ENCODE measurements around the gene MRPS7. TPM values are rescaled to one million over a fixed set of nuclear protein-coding genes. Genes with fewer than 3 reads are reported as not detected.

The MRPS7 gene
- total RNA-seq, 1 experiment from 2014 or later, result 125 TPM

- no peaks in the 10 kb centered on the region for H3K27me3 Mint-ChIP-seq (ENCODE audit: insufficient read depth, unreplicated experiment)
- H3K9me3 Mint-ChIP-seq (ENCODE audit: unreplicated experiment), result no peaks in the 10 kb centered on the region
- peaks cover 96% of the 10 kb centered on the region for H3K36me3 Mint-ChIP-seq (ENCODE audit: insufficient read depth, unreplicated experiment)
- POLR2A ChIA-PET, result no interaction called here
- Histone ChIP-seq H3K36me3 (ENCODE audit: control insufficient read depth, insufficient read depth, low read length) (peaks cover 8% of the 10 kb centered on the region), H3K9me3 (no peaks in the 10 kb centered on the region), H3K4me1 (no peaks in the 10 kb centered on the region), H3K4me3 (ENCODE audit: low read depth, low read length) (no peak overlapping the region), H3K27me3 (replicated peaks; ENCODE audit: control insufficient read depth, insufficient read depth, low read length) (no peaks in the 10 kb centered on the region)
- no peak for DNase-seq
- no peak overlapping the region for H3K27ac Mint-ChIP-seq (ENCODE audit: unreplicated experiment)
- no peak overlapping the region for H3K4me3 Mint-ChIP-seq (ENCODE audit: unreplicated experiment)
- BruUV-seq (replicated peaks), result no TSS peak
- intact Hi-C loops (cut with micrococcal nuclease; ENCODE audit: unreplicated experiment), result no loop called here
- no peak for TF ChIP-seq CTCF (IDR thresholded peaks at IDR 0.05; ENCODE audit: insufficient read depth in 1 of 2, low read depth in 1 of 2, low read length in 1 of 2, severe bottlenecking in 1 of 2, unreplicated experiment in 1 of 2)
- CTCF ChIA-PET, result no interaction called here
- no peaks in the 10 kb centered on the region for H3K4me1 Mint-ChIP-seq (ENCODE audit: low read depth, unreplicated experiment)
These were observed 28.9 kb upstream of the MRPS7 start for GRCh38 chr17:75232786-75233185.

GRCh38 chr17:75237100-75238014 is 24.3 kb upstream of the MRPS7 start:
- no peak for DNase-seq
- POLR2A ChIA-PET, result no interaction called here
- no peak for TF ChIP-seq CTCF (IDR thresholded peaks at IDR 0.05; ENCODE audit: insufficient read depth in 1 of 2, low read depth in 1 of 2, low read length in 1 of 2, severe bottlenecking in 1 of 2, unreplicated experiment in 1 of 2)
- CTCF ChIA-PET, result interaction anchor here (0.7 kb wide), 1 partner anchor 168 kb away, joined by 3 read pairs; no protein-coding TSS in a partner anchor
- peaks cover 98% of the 10 kb centered on the region for H3K36me3 Mint-ChIP-seq (ENCODE audit: insufficient read depth, unreplicated experiment)
- intact Hi-C loops (cut with micrococcal nuclease; ENCODE audit: unreplicated experiment), result loop anchor here (1.0 kb wide), 2 partner anchors 28 to 123 kb away; no protein-coding TSS in a partner anchor
- peaks cover 19% of the 10 kb centered on the region for H3K4me1 Mint-ChIP-seq (ENCODE audit: low read depth, unreplicated experiment)
- H3K9me3 Mint-ChIP-seq (ENCODE audit: unreplicated experiment), result no peaks in the 10 kb centered on the region
- Histone ChIP-seq H3K27me3 (replicated peaks; ENCODE audit: control insufficient read depth, insufficient read depth, low read length) (no peaks in the 10 kb centered on the region), H3K4me1 (peaks cover 16% of the 10 kb centered on the region), H3K4me3 (ENCODE audit: low read depth, low read length) (no peak overlapping the region), H3K9me3 (no peaks in the 10 kb centered on the region), H3K36me3 (ENCODE audit: control insufficient read depth, insufficient read depth, low read length) (peaks cover 10% of the 10 kb centered on the region; the same call in 1 of the 2 replicates)
- no TSS peak for BruUV-seq (replicated peaks)
- H3K27me3 Mint-ChIP-seq (ENCODE audit: insufficient read depth, unreplicated experiment), result no peaks in the 10 kb centered on the region
- peak overlapping the region; percentile 65 for H3K27ac Mint-ChIP-seq (ENCODE audit: unreplicated experiment)
- no peak overlapping the region for H3K4me3 Mint-ChIP-seq (ENCODE audit: unreplicated experiment)

DNA sequence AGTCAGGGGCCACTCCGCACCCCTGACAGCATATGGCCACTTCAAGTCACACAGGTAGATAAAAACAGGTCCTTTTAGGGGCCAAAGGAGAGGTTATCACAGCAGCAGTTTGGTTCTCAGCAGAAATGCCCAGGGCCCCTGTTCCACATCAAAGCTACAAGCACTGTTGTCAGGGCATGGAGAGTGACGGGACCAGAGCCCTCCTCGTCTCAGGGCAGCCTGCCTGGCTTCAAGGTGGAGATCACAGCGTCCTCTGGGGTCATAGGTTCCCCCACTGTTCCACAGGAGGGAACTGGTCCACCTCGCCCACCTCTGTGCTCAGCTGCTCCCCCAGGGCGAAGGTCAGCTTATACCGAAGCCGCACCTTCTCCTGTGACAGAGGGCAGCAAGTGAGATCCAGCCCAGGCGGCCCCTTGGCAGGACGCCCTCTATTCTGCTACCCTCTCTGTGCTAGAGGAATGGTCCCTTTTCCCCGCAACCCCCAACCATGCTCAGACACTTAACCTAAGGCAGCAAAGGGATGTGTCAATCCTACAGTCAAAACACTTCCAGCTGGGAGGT is 23.6 kb upstream of the MRPS7 start:
- Mint-ChIP-seq H3K27ac (ENCODE audit: unreplicated experiment) (peak overlapping the region; percentile 81), H3K9me3 (ENCODE audit: unreplicated experiment) (no peaks in the 10 kb centered on the region), H3K4me1 (ENCODE audit: low read depth, unreplicated experiment) (peaks cover 19% of the 10 kb centered on the region), H3K27me3 (ENCODE audit: insufficient read depth, unreplicated experiment) (no peaks in the 10 kb centered on the region), H3K4me3 (ENCODE audit: unreplicated experiment) (no peak overlapping the region), H3K36me3 (ENCODE audit: insufficient read depth, unreplicated experiment) (peaks cover 92% of the 10 kb centered on the region)
- intact Hi-C loops (cut with micrococcal nuclease; ENCODE audit: unreplicated experiment), result loop anchor here (1.0 kb wide), 2 partner anchors 29 to 124 kb away; no protein-coding TSS in a partner anchor
- peaks cover 16% of the 10 kb centered on the region for H3K4me1 ChIP-seq
- no peak overlapping the region for H3K4me3 ChIP-seq (ENCODE audit: low read depth, low read length)
- ChIA-PET POLR2A (no interaction called here), CTCF (no interaction called here)
- H3K9me3 ChIP-seq, result no peaks in the 10 kb centered on the region
- no peak for TF ChIP-seq CTCF (IDR thresholded peaks at IDR 0.05; ENCODE audit: insufficient read depth in 1 of 2, low read depth in 1 of 2, low read length in 1 of 2, severe bottlenecking in 1 of 2, unreplicated experiment in 1 of 2)
- TSS peak; percentile 26 for BruUV-seq (replicated peaks)
- peaks cover 8% of the 10 kb centered on the region; the same call in 1 of the 2 replicates for H3K36me3 ChIP-seq (ENCODE audit: control insufficient read depth, insufficient read depth, low read length)
- no peak for DNase-seq
- H3K27me3 ChIP-seq (replicated peaks; ENCODE audit: control insufficient read depth, insufficient read depth, low read length), result no peaks in the 10 kb centered on the region
